Prostate gland (tissue), 2 donors: ENCODE data around the gene ABI3BP.

ENCODE experiments used
- CTCF ChIP-seq, 4 experiments: fragments of 200-600 bp in 2 of 4; fragments of 450-650 bp in 2 of 4; sonication (generic) in 2 of 4; IDR thresholded peaks; 1 replicate in 3 of 4; 2 replicates in 1 of 4; pipeline ENCODE4 v1.5.1; 2016 to 2019; ENCODE audit warnings: antibody characterized with exemption in 4 of 4, mild to moderate bottlenecking in 2 of 4, moderate library complexity in 2 of 4
- POLR2AphosphoS5 ChIP-seq: sonication (generic); formaldehyde crosslinking; IDR thresholded peaks from one replicate; pipeline ENCODE4 v1.6.1; 2017; ENCODE audit warnings: antibody characterized with exemption

DNA sequence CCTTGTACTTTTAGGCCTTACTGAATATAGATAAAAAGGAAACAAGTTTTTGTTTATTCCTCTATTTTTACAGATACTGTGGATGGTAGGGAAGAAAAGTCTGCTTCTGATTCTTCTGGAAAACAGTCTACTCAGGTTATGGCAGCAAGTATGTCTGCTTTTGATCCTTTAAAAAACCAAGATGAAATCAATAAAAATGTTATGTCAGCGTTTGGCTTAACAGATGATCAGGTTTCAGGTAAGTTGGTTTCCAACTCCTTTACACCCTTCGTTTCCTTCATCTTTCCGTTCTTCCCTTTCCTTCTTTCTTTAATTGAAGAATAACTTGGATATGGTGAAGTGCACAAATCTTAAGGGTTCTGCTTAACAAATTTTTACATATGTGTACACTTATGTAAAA is 260.8 kb downstream of the ABI3BP start:
- no peak for TF ChIP-seq CTCF (IDR thresholded peaks at IDR 0.05)
- TF ChIP-seq POLR2AphosphoS5: no peak
